Neutrophil (primary cell): ENCODE measurements around the gene CHST8.

Experiments used
- H3K27ac ChIP-seq: fragments of 200-600 bp; sonication (generic); 2 replicates; pipeline ENCODE4 v1.5.1; 2016; ENCODE audit warnings: mild to moderate bottlenecking, moderate library complexity
- H3K27me3 ChIP-seq: fragments of 200-600 bp; sonication (generic); 2 replicates; pipeline ENCODE4 v1.6.0; 2016; ENCODE audit warnings: mild to moderate bottlenecking
- H3K36me3 ChIP-seq: fragments of 200-600 bp; sonication (generic); 2 replicates; pipeline ENCODE4 v1.5.1; 2017
- H3K4me1 ChIP-seq, 2 experiments: fragments of 200-600 bp in 1 of 2; sonication (generic) in 1 of 2; 1 replicate in 1 of 2; 2 replicates in 1 of 2; pipeline versions ENCODE4 v1.5.1 to v1.6.1; 2013 to 2016; ENCODE audit warnings: low read depth in 1 of 2, low read length in 1 of 2, mild to moderate bottlenecking in 1 of 2, moderate library complexity in 1 of 2; ENCODE audit not compliant: control insufficient read depth in 1 of 2, insufficient read depth in 1 of 2
- H3K4me3 ChIP-seq, 2 experiments: fragments of 200-600 bp in 1 of 2; sonication (generic) in 1 of 2; 1 replicate in 1 of 2; 2 replicates in 1 of 2; pipeline ENCODE4 v1.5.1; 2013 to 2016; ENCODE audit warnings: low read depth in 1 of 2, low read length in 1 of 2, mild to moderate bottlenecking in 1 of 2, moderate library complexity in 1 of 2
- H3K9me3 ChIP-seq: fragments of 200-600 bp; sonication (generic); 2 replicates; pipeline ENCODE4 v1.5.1; 2016
- TF ChIP-seq, protein P1 (sequence below): fragments of 200-600 bp; sonication (generic); IDR thresholded peaks from 2 replicates; pipeline ENCODE4 v1.5.1; 2016; ENCODE audit warnings: antibody characterized with exemption

Gene CHST8

DNA sequence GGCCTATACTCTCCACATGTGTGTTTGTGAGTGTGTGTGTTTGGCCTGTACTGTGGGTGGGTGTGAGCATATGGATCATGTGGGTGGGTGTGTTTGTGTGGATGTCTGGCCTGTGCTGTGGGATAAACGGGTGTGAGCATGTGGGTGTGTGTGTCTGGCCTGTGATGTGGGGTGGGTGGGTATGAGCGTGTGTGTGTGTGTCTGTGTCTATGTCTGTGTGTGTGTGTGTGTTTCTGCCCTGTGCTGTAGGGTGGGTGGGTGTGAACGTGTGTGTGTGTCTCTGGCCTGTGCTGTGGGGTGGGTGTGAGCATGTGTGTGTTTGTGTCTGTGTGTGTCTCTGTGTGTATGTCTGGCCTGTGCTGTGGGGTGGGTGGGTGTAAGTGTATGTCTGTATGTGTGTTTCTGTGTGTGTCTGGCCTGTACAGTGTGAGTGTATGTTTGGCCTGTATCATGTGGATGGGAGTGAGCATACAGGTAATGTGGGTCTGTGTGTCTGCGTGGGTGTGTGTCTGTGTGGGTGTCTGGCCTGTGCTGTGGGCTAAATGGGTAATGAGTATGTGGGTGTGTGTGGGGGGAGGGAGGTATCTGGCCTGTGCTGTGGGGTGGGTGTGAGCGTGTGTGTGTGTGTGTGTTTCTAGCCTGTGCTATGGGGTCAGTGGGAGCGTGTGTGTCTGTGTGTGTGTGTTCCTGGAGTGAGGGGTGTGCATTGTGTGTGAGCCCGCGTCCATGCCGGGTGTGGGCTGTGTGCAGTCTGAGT lies 154.2 kb downstream of the CHST8 start:
- TF ChIP-seq, protein P1, sequence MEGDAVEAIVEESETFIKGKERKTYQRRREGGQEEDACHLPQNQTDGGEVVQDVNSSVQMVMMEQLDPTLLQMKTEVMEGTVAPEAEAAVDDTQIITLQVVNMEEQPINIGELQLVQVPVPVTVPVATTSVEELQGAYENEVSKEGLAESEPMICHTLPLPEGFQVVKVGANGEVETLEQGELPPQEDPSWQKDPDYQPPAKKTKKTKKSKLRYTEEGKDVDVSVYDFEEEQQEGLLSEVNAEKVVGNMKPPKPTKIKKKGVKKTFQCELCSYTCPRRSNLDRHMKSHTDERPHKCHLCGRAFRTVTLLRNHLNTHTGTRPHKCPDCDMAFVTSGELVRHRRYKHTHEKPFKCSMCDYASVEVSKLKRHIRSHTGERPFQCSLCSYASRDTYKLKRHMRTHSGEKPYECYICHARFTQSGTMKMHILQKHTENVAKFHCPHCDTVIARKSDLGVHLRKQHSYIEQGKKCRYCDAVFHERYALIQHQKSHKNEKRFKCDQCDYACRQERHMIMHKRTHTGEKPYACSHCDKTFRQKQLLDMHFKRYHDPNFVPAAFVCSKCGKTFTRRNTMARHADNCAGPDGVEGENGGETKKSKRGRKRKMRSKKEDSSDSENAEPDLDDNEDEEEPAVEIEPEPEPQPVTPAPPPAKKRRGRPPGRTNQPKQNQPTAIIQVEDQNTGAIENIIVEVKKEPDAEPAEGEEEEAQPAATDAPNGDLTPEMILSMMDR = no peak

DNA sequence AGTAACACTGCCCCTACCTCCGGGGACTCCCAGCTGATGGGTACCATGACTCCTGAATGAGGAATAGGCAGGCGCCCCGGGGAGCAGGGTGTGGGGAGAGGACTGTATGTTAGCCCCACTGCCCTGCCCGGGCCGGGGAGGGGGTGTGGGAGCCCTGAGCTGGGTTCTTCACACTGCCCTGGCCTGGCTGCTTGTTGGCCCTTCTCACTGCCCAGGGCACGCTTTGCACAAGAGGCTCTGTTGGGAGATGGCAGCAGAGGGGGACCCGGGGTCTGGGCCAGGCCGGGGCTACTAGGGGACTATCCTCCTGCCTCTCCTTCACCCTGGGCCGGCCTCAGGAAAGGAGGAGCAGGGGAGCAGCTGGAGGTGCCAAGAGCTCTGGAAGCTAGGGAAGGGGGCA lies 155.6 kb downstream of the CHST8 start:
- Histone ChIP-seq H3K9me3 (no peaks in the 10 kb centered on the region), H3K27me3 (peaks cover 42% of the 10 kb centered on the region)

More for the DNA sequence above, 154.2 kb downstream of the CHST8 start:
- Histone ChIP-seq H3K36me3 (no peaks in the 10 kb centered on the region), H3K4me1 (peaks cover 0 to 7% of the 10 kb centered on the region in 2 experiments), H3K27ac (no peak overlapping the region), H3K4me3 (no peak overlapping the region), H3K27me3 (peaks cover 34% of the 10 kb centered on the region), H3K9me3 (no peaks in the 10 kb centered on the region)

DNA sequence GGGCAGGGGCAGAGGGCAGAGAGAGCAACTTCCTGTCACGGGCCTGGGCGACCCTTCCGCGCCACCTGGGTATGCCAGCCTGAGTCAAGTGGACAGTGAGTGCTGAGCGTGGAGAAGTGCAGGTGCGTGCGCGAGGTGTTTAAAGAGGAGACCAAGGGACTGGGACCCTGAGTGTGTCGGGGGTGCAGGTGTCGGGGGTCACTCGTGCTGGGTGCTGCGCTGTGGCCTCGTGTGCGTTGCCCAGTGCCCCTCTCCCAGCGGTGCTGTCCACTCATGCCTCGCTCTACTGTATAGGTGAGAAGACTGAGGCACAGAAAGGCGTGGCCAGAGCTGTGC lies 156.0 kb downstream of the CHST8 start:
- Histone ChIP-seq H3K4me1 (peaks cover 0 to 7% of the 10 kb centered on the region in 2 experiments), H3K27ac (no peak overlapping the region), H3K27me3 (peaks cover 42% of the 10 kb centered on the region), H3K4me3 (no peak overlapping the region), H3K9me3 (no peaks in the 10 kb centered on the region), H3K36me3 (no peaks in the 10 kb centered on the region)
- TF ChIP-seq, protein P1 = no peak

More for the DNA sequence above, 155.6 kb downstream of the CHST8 start:
- Histone ChIP-seq H3K36me3 (no peaks in the 10 kb centered on the region), H3K4me1 (peaks cover 0 to 7% of the 10 kb centered on the region in 2 experiments), H3K4me3 (no peak overlapping the region), H3K27ac (no peak overlapping the region)
- TF ChIP-seq, protein P1 = no peak

DNA sequence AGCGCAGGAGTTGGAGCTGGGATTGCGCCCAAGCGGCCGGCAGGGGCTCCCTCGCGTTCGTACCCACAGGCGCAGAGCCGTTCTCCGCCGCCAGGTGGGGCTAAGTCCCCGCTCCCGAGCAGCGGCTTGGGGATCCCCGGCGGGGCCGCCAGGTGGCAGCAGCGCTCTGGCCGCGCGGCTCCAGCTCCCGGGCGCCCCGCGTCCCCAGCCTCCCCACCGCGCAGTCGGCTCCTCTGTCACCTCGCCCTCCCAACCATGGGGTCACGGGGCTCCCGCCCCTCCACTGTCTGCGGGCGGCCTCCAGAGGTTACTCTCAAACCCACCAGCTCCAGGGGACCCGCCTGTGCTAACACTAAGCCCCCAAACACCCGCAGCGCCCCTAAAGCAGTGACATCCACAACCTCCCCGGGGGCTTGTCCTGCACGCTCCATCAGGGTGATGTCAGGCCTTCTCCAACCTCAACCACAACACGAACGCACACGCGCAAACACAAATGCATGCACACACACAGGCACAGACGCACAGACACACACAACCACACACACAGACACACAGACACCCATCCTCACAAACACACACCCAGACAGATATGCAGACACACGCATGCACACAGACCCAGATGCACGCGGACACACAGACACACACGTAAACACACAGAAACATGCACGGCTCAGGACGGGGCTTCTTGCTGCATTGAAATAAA lies 156.5 kb downstream of the CHST8 start:
- H3K4me1 ChIP-seq = peaks cover 0 to 7% of the 10 kb centered on the region in 2 experiments
- TF ChIP-seq, protein P1 = peak; percentile 99

DNA sequence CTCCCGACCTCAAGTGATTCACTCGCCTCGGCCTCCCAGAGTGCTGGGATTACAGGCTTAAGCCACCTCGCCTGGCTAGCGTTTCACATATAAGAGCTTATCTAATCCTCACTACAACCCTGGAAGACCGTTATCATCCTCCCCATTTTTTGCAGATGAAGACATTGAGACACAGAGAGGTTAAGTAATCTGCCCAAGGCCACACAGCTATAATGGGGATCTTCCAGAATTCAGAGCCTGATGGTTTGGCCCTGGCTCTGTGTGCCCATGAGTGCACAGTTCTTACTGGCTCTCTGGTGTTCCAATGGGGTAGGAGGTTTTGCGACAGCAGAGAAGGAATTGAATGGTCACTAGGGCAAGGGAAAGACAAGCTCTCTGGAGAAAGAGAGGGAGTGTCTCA lies 158.1 kb downstream of the CHST8 start:
- TF ChIP-seq, protein P1 = no peak
- H3K9me3 ChIP-seq = no peaks in the 10 kb centered on the region
- peaks cover 0 to 7% of the 10 kb centered on the region in 2 experiments for H3K4me1 ChIP-seq
- H3K27me3 ChIP-seq = peaks cover 47% of the 10 kb centered on the region
- H3K27ac ChIP-seq = no peak overlapping the region
- no peaks in the 10 kb centered on the region for H3K36me3 ChIP-seq
- H3K4me3 ChIP-seq = no peak overlapping the region

More for the DNA sequence above, 156.5 kb downstream of the CHST8 start:
- Histone ChIP-seq H3K4me3 (no peak overlapping the region), H3K36me3 (no peaks in the 10 kb centered on the region), H3K27me3 (peaks cover 42% of the 10 kb centered on the region), H3K9me3 (no peaks in the 10 kb centered on the region), H3K27ac (no peak overlapping the region)
